ENCODE measurements around the gene LMNB1. TPM values are rescaled to one million over a fixed set of nuclear protein-coding genes. Genes with fewer than 3 reads are reported as not detected.
A peak's percentile ranks its signal among the peaks of the same experiment; 100 is the strongest.
"Not testable (repeated sequence)": the region's sequence is repeated elsewhere in the genome, so short reads cannot be mapped to it uniquely, and the experiment has no call there.

LMNB1 gene
- total RNA-seq, 2 experiments from 2014 or later: 291 to 296 TPM

DNA sequence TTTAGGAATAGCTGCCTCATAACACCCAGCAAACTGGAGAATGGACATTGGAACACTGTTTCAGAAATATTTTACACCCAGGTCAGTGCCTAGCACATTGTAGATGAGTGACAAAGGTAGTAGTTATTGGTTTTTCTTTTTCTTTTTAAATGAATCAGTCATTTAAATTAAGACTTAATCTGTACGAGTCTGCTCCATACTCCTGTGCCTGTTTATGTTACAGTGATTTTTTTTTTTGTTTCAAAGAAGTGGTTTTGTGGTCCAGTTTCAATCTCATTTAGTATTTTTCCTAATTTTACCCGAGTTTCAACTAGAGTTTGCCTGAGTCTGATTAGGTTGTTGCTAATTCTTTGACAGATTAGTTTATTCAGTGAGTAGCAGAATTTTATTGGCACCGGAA lies 16.2 kb downstream of the LMNB1 start:
- ChIA-PET CTCF (interaction anchor here (0.6 to 2.6 kb wide), 3 partner anchors 9 to 141 kb away, joined by 3 to 13 read pairs (median 5); no protein-coding TSS in a partner anchor), POLR2A (interaction anchor here (1.2 to 2.6 kb wide), 2 partner anchors 9 to 15 kb away, joined by 3 to 21 read pairs; partner anchors contain the start of gene LMNB1)
- no peak for DNase-seq
- Mint-ChIP-seq H3K27me3 (no peaks in the 10 kb centered on the region), H3K4me3 (no peak overlapping the region), H3K4me1 (peaks cover 62% of the 10 kb centered on the region), H3K27ac (peak overlapping the region; percentile 0), H3K9me3 (no peaks in the 10 kb centered on the region), H3K36me3 (ENCODE audit: low read depth) (peaks cover 33% of the 10 kb centered on the region)

DNA sequence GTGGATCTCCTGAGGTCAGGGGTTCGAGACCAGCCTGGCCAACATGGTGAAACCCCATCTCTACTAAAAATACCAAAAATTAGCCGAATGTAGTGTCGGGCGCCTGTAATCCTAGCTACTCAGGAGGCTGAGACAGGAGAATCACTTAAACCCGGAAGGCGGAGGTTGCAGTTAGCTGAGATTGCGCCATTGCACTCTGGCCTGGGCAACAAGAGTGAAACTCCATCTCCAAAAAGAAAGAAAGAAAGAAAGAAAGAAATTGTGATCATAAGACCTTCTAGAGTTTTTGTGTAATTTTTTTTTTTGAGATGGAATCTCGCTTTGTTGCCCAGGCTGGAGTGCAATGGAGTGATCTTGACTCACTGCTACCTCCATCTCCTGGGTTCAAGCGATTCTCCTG lies 16.7 kb downstream of the LMNB1 start:
- H3K9me3 Mint-ChIP-seq, DNase-seq, H3K27ac Mint-ChIP-seq, H3K4me3 Mint-ChIP-seq, H3K27me3 Mint-ChIP-seq: not testable (repeated sequence)
- POLR2A ChIA-PET: interaction anchor here (1.2 to 1.9 kb wide), 3 partner anchors 8 to 17 kb away, joined by 3 to 8 read pairs (median 3); no protein-coding TSS in a partner anchor
- CTCF ChIA-PET: interaction anchor here (1.0 to 1.8 kb wide), 2 partner anchors 13 to 135 kb away, joined by 5 to 6 read pairs; no protein-coding TSS in a partner anchor
- H3K36me3 Mint-ChIP-seq (ENCODE audit: low read depth): peaks cover 34% of the 10 kb centered on the region
- H3K4me1 Mint-ChIP-seq: peaks cover 60% of the 10 kb centered on the region

DNA sequence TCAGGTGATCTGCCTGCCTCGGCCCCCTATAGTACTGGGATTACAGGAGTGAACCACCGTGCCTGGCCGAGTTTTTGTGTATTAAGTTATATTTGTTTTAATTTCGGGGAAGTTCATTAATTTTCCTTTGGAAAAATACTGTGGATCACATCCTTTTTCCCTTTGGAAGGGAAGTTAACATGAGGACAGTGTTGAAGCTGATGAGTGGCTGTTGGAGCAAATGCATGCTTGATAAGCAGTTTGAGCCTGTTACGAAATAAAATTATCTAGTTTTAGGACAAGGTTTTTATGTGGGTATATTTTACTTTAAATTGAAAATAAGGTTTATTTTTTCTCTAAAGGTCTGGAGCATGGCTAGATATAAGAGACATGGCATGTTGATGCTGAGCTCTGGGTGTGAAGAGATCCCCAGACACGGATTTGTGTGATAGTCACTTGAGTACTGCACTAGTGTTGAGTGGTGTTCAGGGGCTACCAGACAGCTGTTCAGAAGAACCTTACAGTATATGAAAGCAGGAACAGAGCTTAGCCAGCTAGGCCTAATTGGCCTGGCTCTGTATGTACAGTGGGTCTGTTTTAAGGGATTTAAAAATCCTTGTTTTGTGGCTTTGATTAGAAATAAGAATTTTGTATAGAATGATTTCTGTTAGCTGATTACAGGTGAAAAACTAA lies 17.4 kb downstream of the LMNB1 start:
- H3K27me3 Mint-ChIP-seq: no peaks in the 10 kb centered on the region
- no peak overlapping the region for H3K4me3 Mint-ChIP-seq
- CTCF ChIA-PET: interaction anchor here (0.9 to 1.8 kb wide), 4 partner anchors 14 to 194 kb away, joined by 3 to 6 read pairs (median 4); partner anchors contain the start of gene PHAX
- no peak overlapping the region for H3K27ac Mint-ChIP-seq
- no peak for DNase-seq
- peaks cover 58% of the 10 kb centered on the region for H3K4me1 Mint-ChIP-seq
- POLR2A ChIA-PET: interaction anchor here (0.9 to 1.9 kb wide), 4 partner anchors 11 to 17 kb away, joined by 3 to 8 read pairs (median 3); no protein-coding TSS in a partner anchor
- H3K9me3 Mint-ChIP-seq: no peaks in the 10 kb centered on the region
- H3K36me3 Mint-ChIP-seq (ENCODE audit: low read depth): peaks cover 30% of the 10 kb centered on the region

DNA sequence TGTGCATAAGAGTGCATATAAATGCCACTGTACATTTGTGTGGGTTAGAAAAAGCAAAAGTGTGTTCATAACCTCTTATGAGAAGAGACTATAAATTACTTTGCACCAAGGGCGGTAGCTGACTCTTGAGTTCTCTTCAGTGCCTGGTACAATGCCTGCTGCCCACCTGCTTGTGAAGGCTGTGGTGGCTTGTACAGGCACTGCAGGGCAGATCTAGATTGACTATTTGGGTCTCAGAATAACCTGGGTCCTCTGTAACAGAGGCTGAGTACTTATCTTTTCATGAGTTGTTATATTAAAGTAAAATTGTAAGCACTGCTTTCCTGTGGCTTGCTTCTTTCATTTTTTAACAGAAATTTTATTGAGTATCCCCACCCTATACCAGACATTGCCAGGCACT lies 22.8 kb downstream of the LMNB1 start:
- peaks cover 49% of the 10 kb centered on the region for H3K4me1 Mint-ChIP-seq
- DNase-seq: no peak
- peaks cover 24% of the 10 kb centered on the region for H3K36me3 Mint-ChIP-seq (ENCODE audit: low read depth)
- no peaks in the 10 kb centered on the region for H3K9me3 Mint-ChIP-seq
- no peaks in the 10 kb centered on the region for H3K27me3 Mint-ChIP-seq
- ChIA-PET POLR2A (interaction anchor here (6.9 kb wide), 1 partner anchor 22 kb away, joined by 58 read pairs; the partner anchor contains the start of gene LMNB1), CTCF (no interaction called here)
- no peak overlapping the region for H3K4me3 Mint-ChIP-seq
- no peak overlapping the region for H3K27ac Mint-ChIP-seq

DNA sequence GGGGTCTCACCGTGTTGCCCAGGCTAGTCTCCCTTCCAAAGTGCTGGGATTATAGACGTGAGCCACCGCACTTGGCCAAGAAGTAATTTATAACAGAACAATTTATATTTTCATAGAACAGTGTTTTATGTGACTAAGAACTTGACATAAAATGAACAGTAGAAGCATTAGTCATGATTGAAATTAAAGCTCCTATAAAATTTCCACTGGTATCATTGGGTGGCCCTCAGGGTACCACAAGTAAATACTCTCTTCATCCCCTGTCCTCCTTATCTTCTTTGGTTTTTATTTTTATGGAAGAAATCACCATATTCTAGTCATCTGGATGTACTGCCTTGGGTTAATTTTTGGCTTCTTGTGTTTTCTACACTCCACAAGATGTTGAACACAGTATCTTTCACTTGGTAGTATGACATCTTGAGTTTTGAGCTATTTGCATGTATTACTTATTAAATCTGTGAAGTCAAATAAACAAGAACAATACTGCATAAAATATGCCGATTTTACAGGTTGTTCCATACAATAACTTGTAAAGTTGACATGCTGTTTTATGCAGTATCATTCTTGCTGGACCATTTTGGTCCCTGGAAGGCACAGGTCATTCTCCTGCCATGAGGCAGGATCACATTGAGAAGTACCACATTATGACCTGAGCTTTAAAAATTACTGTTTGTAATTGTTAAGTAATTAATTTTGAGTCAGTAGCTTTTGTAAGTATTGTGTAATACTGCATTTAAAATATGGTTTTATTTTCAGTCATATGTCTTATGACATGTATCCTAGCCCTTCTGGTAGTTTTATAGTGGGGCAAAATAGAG lies 24.4 kb downstream of the LMNB1 start:
- Mint-ChIP-seq H3K9me3 (no peaks in the 10 kb centered on the region), H3K27me3 (no peaks in the 10 kb centered on the region), H3K4me3 (no peak overlapping the region), H3K27ac (peak overlapping the region; percentile 5), H3K4me1 (peaks cover 44% of the 10 kb centered on the region), H3K36me3 (ENCODE audit: low read depth) (peaks cover 35% of the 10 kb centered on the region)
- no peak for DNase-seq
- CTCF ChIA-PET: interaction anchor here (0.9 to 4.2 kb wide), 9 partner anchors 9 to 198 kb away, joined by 3 to 43 read pairs (median 8); partner anchors contain the start of gene LMNB1
- POLR2A ChIA-PET: interaction anchor here (0.9 to 6.9 kb wide), 6 partner anchors 8 to 126 kb away, joined by 3 to 58 read pairs (median 3); partner anchors contain the start of gene LMNB1

DNA sequence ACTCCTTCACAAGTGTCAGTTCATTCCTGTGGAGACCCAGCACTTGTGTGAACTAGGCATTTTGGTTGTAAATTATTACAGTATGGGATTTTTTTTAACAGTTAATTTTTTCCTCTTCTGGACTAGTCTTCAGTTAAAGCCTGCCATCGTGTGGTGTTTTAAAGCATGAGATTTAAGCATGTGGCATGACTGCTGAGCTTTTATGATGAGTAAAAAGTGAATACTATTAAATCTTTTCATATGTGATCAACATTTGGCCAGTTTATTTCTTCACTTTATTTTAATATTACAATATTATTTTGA lies 25.0 kb downstream of the LMNB1 start:
- no peak overlapping the region for H3K27ac Mint-ChIP-seq
- H3K9me3 Mint-ChIP-seq: no peaks in the 10 kb centered on the region
- POLR2A ChIA-PET: interaction anchor here (0.9 to 6.9 kb wide), 7 partner anchors 9 to 127 kb away, joined by 3 to 58 read pairs (median 3); partner anchors contain the start of gene LMNB1
- H3K4me1 Mint-ChIP-seq: peaks cover 45% of the 10 kb centered on the region
- CTCF ChIA-PET: interaction anchor here (0.9 to 4.2 kb wide), 9 partner anchors 9 to 198 kb away, joined by 3 to 43 read pairs (median 8); partner anchors contain the start of gene LMNB1
- no peak for DNase-seq
- H3K4me3 Mint-ChIP-seq: no peak overlapping the region
- no peaks in the 10 kb centered on the region for H3K27me3 Mint-ChIP-seq
- H3K36me3 Mint-ChIP-seq (ENCODE audit: low read depth): peaks cover 39% of the 10 kb centered on the region

DNA sequence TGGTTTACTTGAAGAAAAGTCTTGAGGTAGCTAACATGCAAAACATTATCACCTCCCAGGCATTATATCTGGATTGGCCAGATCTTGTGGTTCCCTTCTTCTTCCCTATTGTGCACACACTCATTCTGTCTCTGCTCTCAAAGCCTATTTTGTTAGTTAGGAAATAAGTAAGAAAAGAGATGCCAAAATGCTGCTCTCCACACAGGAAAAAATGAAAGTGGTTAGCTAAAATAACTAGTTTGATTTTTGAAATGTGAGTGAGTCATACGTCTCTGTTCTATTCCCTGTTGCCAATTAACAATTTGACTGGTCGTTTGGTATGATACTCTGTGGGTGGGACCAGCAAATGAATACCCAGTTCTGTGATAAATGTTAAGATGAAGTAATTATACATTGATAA lies 28.1 kb downstream of the LMNB1 start:
- DNase-seq: no peak
- Mint-ChIP-seq H3K4me1 (peaks cover 38% of the 10 kb centered on the region), H3K9me3 (no peaks in the 10 kb centered on the region), H3K36me3 (ENCODE audit: low read depth) (peaks cover 48% of the 10 kb centered on the region), H3K27me3 (no peaks in the 10 kb centered on the region), H3K4me3 (no peak overlapping the region), H3K27ac (peak overlapping the region; percentile 54)
- ChIA-PET CTCF (interaction anchor here (1.3 to 2.0 kb wide), 5 partner anchors 25 to 147 kb away, joined by 3 to 10 read pairs (median 6); no protein-coding TSS in a partner anchor), POLR2A (interaction anchor here (0.8 to 6.9 kb wide), 4 partner anchors 9 to 129 kb away, joined by 3 to 58 read pairs (median 4); partner anchors contain the start of gene LMNB1)

- POLR2A ChIA-PET: interaction anchor here (0.9 to 4.0 kb wide), 2 partner anchors 11 to 29 kb away, joined by 3 to 134 read pairs; partner anchors contain the start of gene LMNB1
- Mint-ChIP-seq H3K4me3 (no peak overlapping the region), H3K27ac (no peak overlapping the region), H3K4me1 (peaks cover 56% of the 10 kb centered on the region), H3K9me3 (no peaks in the 10 kb centered on the region), H3K36me3 (ENCODE audit: low read depth) (peaks cover 75% of the 10 kb centered on the region), H3K27me3 (no peaks in the 10 kb centered on the region)
- DNase-seq: no peak
- CTCF ChIA-PET: interaction anchor here (0.5 to 4.7 kb wide), 10 partner anchors 9 to 459 kb away, joined by 3 to 33 read pairs (median 4); partner anchors contain the start of gene LMNB1
Measured at GRCh38 chr5:126808521-126808988, 31.6 kb downstream of the LMNB1 start.

GRCh38 chr5:126809916-126810315 lies 33.0 kb downstream of the LMNB1 start:
- Mint-ChIP-seq H3K27ac (peak overlapping the region; percentile 96), H3K4me3 (no peak overlapping the region), H3K4me1 (peaks cover 62% of the 10 kb centered on the region), H3K36me3 (ENCODE audit: low read depth) (peaks cover 83% of the 10 kb centered on the region), H3K27me3 (no peaks in the 10 kb centered on the region), H3K9me3 (no peaks in the 10 kb centered on the region)
- CTCF ChIA-PET: interaction anchor here (0.6 to 4.7 kb wide), 8 partner anchors 8 to 132 kb away, joined by 4 to 33 read pairs (median 11); partner anchors contain the start of gene LMNB1
- DNase-seq: no peak
- POLR2A ChIA-PET: interaction anchor here (3.2 to 4.0 kb wide), 2 partner anchors 9 to 31 kb away, joined by 19 to 134 read pairs; partner anchors contain the start of gene LMNB1

- POLR2A ChIA-PET: interaction anchor here (0.9 to 4.0 kb wide), 12 partner anchors 9 to 162 kb away, joined by 3 to 134 read pairs (median 5); partner anchors contain the start of gene LMNB1
- H3K27me3 Mint-ChIP-seq: no peaks in the 10 kb centered on the region
- H3K4me3 Mint-ChIP-seq: no peak overlapping the region
- H3K36me3 Mint-ChIP-seq (ENCODE audit: low read depth): peaks cover 79% of the 10 kb centered on the region
- H3K27ac Mint-ChIP-seq: peak overlapping the region; percentile 96
- CTCF ChIA-PET: interaction anchor here (0.6 to 4.7 kb wide), 10 partner anchors 9 to 135 kb away, joined by 3 to 33 read pairs (median 9); partner anchors contain the start of gene LMNB1
- DNase-seq: no peak
- no peaks in the 10 kb centered on the region for H3K9me3 Mint-ChIP-seq
- H3K4me1 Mint-ChIP-seq: peaks cover 58% of the 10 kb centered on the region
Measured at GRCh38 chr5:126810596-126811380, 33.9 kb downstream of the LMNB1 start.

GRCh38 chr5:126811515-126812198 lies 34.7 kb downstream of the LMNB1 start:
- Mint-ChIP-seq H3K4me1 (peaks cover 62% of the 10 kb centered on the region), H3K27ac (peak overlapping the region; percentile 96), H3K4me3 (peak overlapping the region; percentile 59), H3K36me3 (ENCODE audit: low read depth) (peaks cover 77% of the 10 kb centered on the region), H3K27me3 (no peaks in the 10 kb centered on the region), H3K9me3 (no peaks in the 10 kb centered on the region)
- CTCF ChIA-PET: interaction anchor here (0.9 to 4.7 kb wide), 9 partner anchors 9 to 136 kb away, joined by 3 to 33 read pairs (median 5); partner anchors contain the start of gene LMNB1
- peak; percentile 56 for DNase-seq
- POLR2A ChIA-PET: interaction anchor here (0.8 to 4.0 kb wide), 14 partner anchors 10 to 161 kb away, joined by 3 to 134 read pairs (median 4); partner anchors contain the start of gene LMNB1

All from activated CD4-positive, alpha-beta memory T cell treated with anti-CD3 and anti-CD28 coated beads, Interleukin-2, amount 10 ng/mL, durations not matched to agents 7 days and 5 days (primary cell).